Loucy (cell line): ENCODE data around the gene MOB3B.

Source experiments
- H2AFZ ChIP-seq: fragments of 200-600 bp; sonication (generic); 2 replicates; pipeline ENCODE4 v1.6.0; 2016; ENCODE audit warnings: antibody characterized with exemption, mild to moderate bottlenecking, low read length, moderate library complexity
- H3F3A ChIP-seq: fragments of 200-600 bp; 2 replicates; pipeline ENCODE4 v1.6.0; 2016; ENCODE audit warnings: antibody characterized with exemption, low read depth, mild to moderate bottlenecking
- H3K27me3 ChIP-seq: fragments of 200-600 bp; sonication (generic); 2 replicates; pipeline ENCODE4 v1.6.1; 2014; ENCODE audit warnings: low read length, mild to moderate bottlenecking; ENCODE audit not compliant: insufficient read depth, poor library complexity, severe bottlenecking
- H3K36me3 ChIP-seq: fragments of 200-600 bp; sonication (generic); 2 replicates; pipeline ENCODE4 v1.6.1; 2016; ENCODE audit warnings: low read length; ENCODE audit not compliant: insufficient read depth
- H3K4me1 ChIP-seq: fragments of 200-600 bp; sonication (generic); 2 replicates; pipeline ENCODE4 v1.5.1; 2014; ENCODE audit warnings: low read length, mild to moderate bottlenecking; ENCODE audit not compliant: insufficient read depth, poor library complexity, severe bottlenecking
- H3K4me2 ChIP-seq: fragments of 200-600 bp; sonication (generic); 2 replicates; pipeline ENCODE4 v1.6.0; 2014; ENCODE audit warnings: antibody characterized with exemption, low read length, low read depth, mild to moderate bottlenecking; ENCODE audit not compliant: poor library complexity, severe bottlenecking
- H3K4me3 ChIP-seq: fragments of 200-600 bp; sonication (generic); 2 replicates; pipeline ENCODE4 v1.5.1; 2014; ENCODE audit warnings: low read length, mild to moderate bottlenecking, mixed read lengths; ENCODE audit not compliant: poor library complexity, severe bottlenecking
- H3K79me2 ChIP-seq: fragments of 200-600 bp; sonication (generic); 2 replicates; pipeline ENCODE4 v1.6.1; 2014; ENCODE audit warnings: low read length; ENCODE audit not compliant: insufficient read depth
- H3K9ac ChIP-seq: fragments of 200-600 bp; sonication (generic); 2 replicates; pipeline ENCODE4 v1.6.0; 2014; ENCODE audit warnings: mild to moderate bottlenecking, low read depth, low read length, moderate library complexity; ENCODE audit not compliant: poor library complexity, severe bottlenecking
- H3K9me2 ChIP-seq: fragments of 200-600 bp; sonication (generic); replicated peaks from 2 replicates; pipeline ENCODE4 v1.6.1; 2016; ENCODE audit warnings: low read depth, low read length, mixed read lengths
- H3K9me3 ChIP-seq: fragments of 200-600 bp; sonication (generic); 2 replicates; pipeline ENCODE4 v1.6.1; 2014; ENCODE audit warnings: mild to moderate bottlenecking, antibody characterized with exemption, low read length, low read depth; ENCODE audit not compliant: insufficient read depth
- H4K20me1 ChIP-seq: fragments of 200-600 bp; sonication (generic); 2 replicates; pipeline ENCODE4 v1.6.0; 2014; ENCODE audit warnings: antibody characterized with exemption, low read length, mild to moderate bottlenecking; ENCODE audit not compliant: insufficient read depth, poor library complexity, severe bottlenecking
- CTCF ChIP-seq: fragments of 200-600 bp; sonication (generic); conservative IDR thresholded peaks from 2 replicates; pipeline ENCODE4 v1.5.1; 2014; ENCODE audit warnings: mild to moderate bottlenecking, antibody characterized with exemption, low read length
- EZH2phosphoT487 ChIP-seq: fragments of 200-600 bp; IDR thresholded peaks from 2 replicates; pipeline ENCODE4 v1.6.1; 2018; ENCODE audit warnings: antibody characterized with exemption, mild to moderate bottlenecking, moderate library complexity, borderline replicate concordance

The MOB3B gene

GRCh38 chr9:27560457-27560856, 30.8 kb upstream of the MOB3B start:
- Histone ChIP-seq H3K4me1 (peaks cover 2% of the 10 kb centered on the region), H3K9ac (no peak overlapping the region), H3K4me3 (no peak overlapping the region), H3F3A (no peaks in the 10 kb centered on the region), H2AFZ (no peak overlapping the region), H4K20me1 (no peaks in the 10 kb centered on the region), H3K4me2 (no peak overlapping the region), H3K9me3 (no peaks in the 10 kb centered on the region), H3K27me3 (no peaks in the 10 kb centered on the region), H3K36me3 (0 out of 2 replicates have a peak, but pooled peaks cover 2% of the 10 kb centered on the region), H3K9me2 (no peaks in the 10 kb centered on the region), H3K79me2 (no peaks in the 10 kb centered on the region)
- TF ChIP-seq CTCF = no peak
- no peak for TF ChIP-seq EZH2phosphoT487

- TF ChIP-seq CTCF (no peak), EZH2phosphoT487 (no peak)
- H3K27me3 ChIP-seq = no peaks in the 10 kb centered on the region
- no peaks in the 10 kb centered on the region for H3K9me3 ChIP-seq
- no peak overlapping the region for H3K4me2 ChIP-seq
- H3K36me3 ChIP-seq = 0 out of 2 replicates have a peak, but pooled peaks cover 4% of the 10 kb centered on the region
- H2AFZ ChIP-seq = no peak overlapping the region
- H3K4me3 ChIP-seq = no peak overlapping the region
- no peaks in the 10 kb centered on the region for H3K4me1 ChIP-seq
- no peaks in the 10 kb centered on the region for H3F3A ChIP-seq
- H3K79me2 ChIP-seq = no peaks in the 10 kb centered on the region
- no peaks in the 10 kb centered on the region for H3K9me2 ChIP-seq
- H3K9ac ChIP-seq = no peak overlapping the region
- no peaks in the 10 kb centered on the region for H4K20me1 ChIP-seq
Observed at GRCh38 chr9:27558307-27558706, 28.7 kb upstream of the MOB3B start.

- Histone ChIP-seq H3K79me2 (no peaks in the 10 kb centered on the region), H3K27me3 (no peaks in the 10 kb centered on the region), H3K4me3 (no peak overlapping the region), H3K9ac (no peak overlapping the region), H3K36me3 (0 out of 2 replicates have a peak, but pooled peaks cover 4% of the 10 kb centered on the region), H4K20me1 (no peaks in the 10 kb centered on the region), H3K4me1 (no peaks in the 10 kb centered on the region), H3K4me2 (no peak overlapping the region), H3K9me3 (no peaks in the 10 kb centered on the region), H3F3A (no peaks in the 10 kb centered on the region), H2AFZ (no peak overlapping the region), H3K9me2 (no peaks in the 10 kb centered on the region)
- TF ChIP-seq CTCF (no peak), EZH2phosphoT487 (no peak)
Observed at GRCh38 chr9:27556470-27556869, 26.9 kb upstream of the MOB3B start.
